Measurements from ENCODE around the gene OR4D10.
A peak's percentile ranks its signal among the peaks of the same experiment; 100 is the strongest.

GRCh38 chr11:59429924-59430516, 43.1 kb upstream of the OR4D10 start:
- no peak for TF ChIP-seq BDP1 (IDR thresholded peaks at IDR 0.05; ENCODE audit: insufficient read depth, insufficient read length)
- TF ChIP-seq, protein P1, sequence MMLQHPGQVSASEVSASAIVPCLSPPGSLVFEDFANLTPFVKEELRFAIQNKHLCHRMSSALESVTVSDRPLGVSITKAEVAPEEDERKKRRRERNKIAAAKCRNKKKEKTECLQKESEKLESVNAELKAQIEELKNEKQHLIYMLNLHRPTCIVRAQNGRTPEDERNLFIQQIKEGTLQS (IDR thresholded peaks at IDR 0.05), result no peak
- TF ChIP-seq, protein P1 (CRISPR knock-in tag; conservative IDR thresholded peaks at IDR 0.05), result no peak
- TF ChIP-seq POLR2AphosphoS5 (IDR thresholded peaks at IDR 0.05; ENCODE audit: control insufficient read depth, insufficient read depth, low read depth, low read length), result no peak
- TF ChIP-seq CBX5 (IDR thresholded peaks at IDR 0.05; ENCODE audit: borderline replicate concordance, low read depth), result no peak
- no peak for TF ChIP-seq MLX (CRISPR knock-in tag; conservative IDR thresholded peaks at IDR 0.05)
- TF ChIP-seq, protein P2, sequence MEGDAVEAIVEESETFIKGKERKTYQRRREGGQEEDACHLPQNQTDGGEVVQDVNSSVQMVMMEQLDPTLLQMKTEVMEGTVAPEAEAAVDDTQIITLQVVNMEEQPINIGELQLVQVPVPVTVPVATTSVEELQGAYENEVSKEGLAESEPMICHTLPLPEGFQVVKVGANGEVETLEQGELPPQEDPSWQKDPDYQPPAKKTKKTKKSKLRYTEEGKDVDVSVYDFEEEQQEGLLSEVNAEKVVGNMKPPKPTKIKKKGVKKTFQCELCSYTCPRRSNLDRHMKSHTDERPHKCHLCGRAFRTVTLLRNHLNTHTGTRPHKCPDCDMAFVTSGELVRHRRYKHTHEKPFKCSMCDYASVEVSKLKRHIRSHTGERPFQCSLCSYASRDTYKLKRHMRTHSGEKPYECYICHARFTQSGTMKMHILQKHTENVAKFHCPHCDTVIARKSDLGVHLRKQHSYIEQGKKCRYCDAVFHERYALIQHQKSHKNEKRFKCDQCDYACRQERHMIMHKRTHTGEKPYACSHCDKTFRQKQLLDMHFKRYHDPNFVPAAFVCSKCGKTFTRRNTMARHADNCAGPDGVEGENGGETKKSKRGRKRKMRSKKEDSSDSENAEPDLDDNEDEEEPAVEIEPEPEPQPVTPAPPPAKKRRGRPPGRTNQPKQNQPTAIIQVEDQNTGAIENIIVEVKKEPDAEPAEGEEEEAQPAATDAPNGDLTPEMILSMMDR (IDR thresholded peaks at IDR 0.05 in 2 of 3, conservative IDR thresholded peaks at IDR 0.05 in 1 of 3; ENCODE audit: insufficient read depth in 2 of 3, low read depth in 1 of 3, low read length in 3 of 3), result peak; percentile 57 to 88 (median 76); a peak in 5 of 6 replicates
- no peak for TF ChIP-seq FOXM1 (IDR thresholded peaks at IDR 0.05; ENCODE audit: low read depth)
- TF ChIP-seq FOXM1 (CRISPR knock-in tag; IDR thresholded peaks at IDR 0.05; ENCODE audit: low read depth), result no peak
- no peak for TF ChIP-seq MAFF (IDR thresholded peaks at IDR 0.05; ENCODE audit: low read length)
